Uterus (tissue), 4 donors: ENCODE results near the gene LEUTX. TPM values are rescaled to one million over a fixed set of nuclear protein-coding genes. Genes with fewer than 3 reads are reported as not detected.
"Not testable (repeated sequence)": the region's sequence is repeated elsewhere in the genome, so short reads cannot be mapped to it uniquely, and the experiment has no call there.

Experiments used
- DNase-seq, 2 donors: peaks; one replicate each; pipeline ENCODE4 v3.0.0-alpha.2; 2019 to 2020
- H3K27ac ChIP-seq, 2 donors: fragments of 200-600 bp; sonication (generic); 1 replicate in 1 of 2; 2 replicates in 1 of 2; pipeline ENCODE4 v1.5.1; 2016 to 2018
- H3K27me3 ChIP-seq, 2 donors: fragments of 200-600 bp; sonication (generic); one replicate each; pipeline ENCODE4 v1.5.1; 2018 to 2019; ENCODE audit warnings: control low read depth in 1 of 2
- H3K36me3 ChIP-seq, 2 donors: fragments of 200-600 bp; sonication (generic); one replicate each; pipeline ENCODE4 v1.5.1; 2019; ENCODE audit warnings: control low read depth in 1 of 2
- H3K4me1 ChIP-seq, 2 donors: fragments of 200-600 bp; sonication (generic); one replicate each; pipeline ENCODE4 v1.5.1; 2018 to 2019; ENCODE audit warnings: control low read depth in 1 of 2
- H3K4me3 ChIP-seq, 2 donors: fragments of 200-600 bp; sonication (generic); 1 replicate in 1 of 2; 2 replicates in 1 of 2; pipeline ENCODE4 v1.5.1; 2018 to 2019; ENCODE audit warnings: mild to moderate bottlenecking in 1 of 2
- H3K9me3 ChIP-seq, 2 donors: fragments of 200-600 bp; sonication (generic); one replicate each; pipeline ENCODE4 v1.5.1; 2019; ENCODE audit warnings: control low read depth in 1 of 2
- POLR2A ChIP-seq, 2 donors: fragments of 450-650 bp; IDR thresholded peaks; one replicate each; pipeline ENCODE4 v1.6.1; 2016; ENCODE audit warnings: antibody characterized with exemption in 2 of 2, mild to moderate bottlenecking in 1 of 2, moderate library complexity in 1 of 2
- intact Hi-C: fragments of 100-400 bp; cut with DNase I; formaldehyde crosslinking; loops from one replicate; pipeline ENCODE4 v1.15.1; 2023; ENCODE audit warnings: low total_unique reads
- total RNA-seq, 4 donors: library from RNA; depleted of rRNA in 3 of 4; stranded (reverse); fragments of >200 nt in 3 of 4; gene quantifications; one replicate each; pipeline versions ENCODE4 v1.1.0 to v1.2.4, GENCODE V29; 2014 to 2023
- TF ChIP-seq, protein P1 (sequence below), 4 experiments: fragments of 200-600 bp in 2 of 4; fragments of 450-650 bp in 2 of 4; sonication (generic) in 2 of 4; IDR thresholded peaks; one replicate each; pipeline ENCODE4 v1.5.1; 2016 to 2019; ENCODE audit warnings: antibody characterized with exemption in 4 of 4, mild to moderate bottlenecking in 2 of 4, moderate library complexity in 1 of 4
- donor health status: DM: yes; HTN: yes; CAD: no.

The LEUTX gene
- total RNA-seq, 4 donors from 2014 or later: not detected

GRCh38 chr19:39754544-39754943 lies 24.1 kb upstream of the LEUTX start:
- Histone ChIP-seq H3K27me3 (no peaks in the 10 kb centered on the region), H3K36me3 (no peaks in the 10 kb centered on the region), H3K4me1 (no peaks in the 10 kb centered on the region), H3K4me3 (no peak overlapping the region), H3K9me3 (no peaks in the 10 kb centered on the region), H3K27ac (no peak overlapping the region)
- intact Hi-C loops: no loop called here
- TF ChIP-seq POLR2A (IDR thresholded peaks at IDR 0.05): no peak
- TF ChIP-seq, protein P1, sequence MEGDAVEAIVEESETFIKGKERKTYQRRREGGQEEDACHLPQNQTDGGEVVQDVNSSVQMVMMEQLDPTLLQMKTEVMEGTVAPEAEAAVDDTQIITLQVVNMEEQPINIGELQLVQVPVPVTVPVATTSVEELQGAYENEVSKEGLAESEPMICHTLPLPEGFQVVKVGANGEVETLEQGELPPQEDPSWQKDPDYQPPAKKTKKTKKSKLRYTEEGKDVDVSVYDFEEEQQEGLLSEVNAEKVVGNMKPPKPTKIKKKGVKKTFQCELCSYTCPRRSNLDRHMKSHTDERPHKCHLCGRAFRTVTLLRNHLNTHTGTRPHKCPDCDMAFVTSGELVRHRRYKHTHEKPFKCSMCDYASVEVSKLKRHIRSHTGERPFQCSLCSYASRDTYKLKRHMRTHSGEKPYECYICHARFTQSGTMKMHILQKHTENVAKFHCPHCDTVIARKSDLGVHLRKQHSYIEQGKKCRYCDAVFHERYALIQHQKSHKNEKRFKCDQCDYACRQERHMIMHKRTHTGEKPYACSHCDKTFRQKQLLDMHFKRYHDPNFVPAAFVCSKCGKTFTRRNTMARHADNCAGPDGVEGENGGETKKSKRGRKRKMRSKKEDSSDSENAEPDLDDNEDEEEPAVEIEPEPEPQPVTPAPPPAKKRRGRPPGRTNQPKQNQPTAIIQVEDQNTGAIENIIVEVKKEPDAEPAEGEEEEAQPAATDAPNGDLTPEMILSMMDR (IDR thresholded peaks at IDR 0.05): no peak
- no peak for DNase-seq

DNA sequence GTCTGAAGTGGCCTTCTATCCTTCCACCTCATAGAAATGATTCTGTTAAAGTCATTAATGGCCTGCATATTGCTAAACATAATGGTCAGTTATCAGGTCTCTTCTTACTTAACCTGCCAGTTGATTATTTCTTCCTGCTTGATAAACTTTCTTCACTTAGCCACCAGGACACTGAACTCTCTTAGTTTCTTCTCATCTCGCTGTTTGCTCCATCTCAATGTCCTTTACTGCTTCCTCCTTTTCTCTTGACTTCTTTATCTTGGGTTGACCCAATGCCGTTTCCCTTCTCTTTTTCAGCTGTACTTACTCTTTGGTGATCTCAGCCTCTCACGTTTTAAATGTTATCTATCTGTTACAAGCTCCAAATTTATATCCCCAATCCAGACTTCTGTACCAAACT lies 23.7 kb upstream of the LEUTX start:
- H3K4me1 ChIP-seq: no peaks in the 10 kb centered on the region
- no peak for DNase-seq
- no peaks in the 10 kb centered on the region for H3K36me3 ChIP-seq
- no peaks in the 10 kb centered on the region for H3K9me3 ChIP-seq
- intact Hi-C loops: no loop called here
- no peak overlapping the region for H3K4me3 ChIP-seq
- no peak overlapping the region for H3K27ac ChIP-seq
- TF ChIP-seq, protein P1 (IDR thresholded peaks at IDR 0.05): no peak
- no peak for TF ChIP-seq POLR2A (IDR thresholded peaks at IDR 0.05)
- no peaks in the 10 kb centered on the region for H3K27me3 ChIP-seq

GRCh38 chr19:39759457-39760184 lies 19.0 kb upstream of the LEUTX start:
- Histone ChIP-seq H3K4me3 (no peak overlapping the region), H3K9me3 (no peaks in the 10 kb centered on the region), H3K27me3 (no peaks in the 10 kb centered on the region), H3K27ac (no peak overlapping the region), H3K4me1 (no peaks in the 10 kb centered on the region), H3K36me3 (no peaks in the 10 kb centered on the region)
- intact Hi-C loops: no loop called here
- DNase-seq: no peak
- no peak for TF ChIP-seq POLR2A (IDR thresholded peaks at IDR 0.05)
- TF ChIP-seq, protein P1 (IDR thresholded peaks at IDR 0.05): no peak

DNA sequence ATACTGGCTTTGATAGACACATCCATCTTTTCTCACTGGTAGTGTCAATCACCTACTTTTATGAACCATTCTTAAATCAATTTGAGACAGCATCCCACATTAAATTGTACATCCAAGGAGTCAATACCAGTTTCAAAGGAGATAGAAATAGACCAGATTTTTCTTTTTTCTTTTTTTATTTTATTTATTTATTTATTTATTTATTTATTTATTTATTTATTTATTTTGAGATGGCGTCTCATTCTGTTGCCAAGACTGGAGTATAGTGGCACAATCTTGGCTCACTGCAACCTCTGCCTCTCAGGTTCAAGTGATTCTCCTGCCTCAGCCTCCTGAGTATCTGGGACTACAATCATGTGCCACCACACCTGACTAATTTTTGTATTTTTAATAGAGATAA lies 16.8 kb upstream of the LEUTX start:
- intact Hi-C loops, H3K27me3 ChIP-seq: not testable (repeated sequence)

DNA sequence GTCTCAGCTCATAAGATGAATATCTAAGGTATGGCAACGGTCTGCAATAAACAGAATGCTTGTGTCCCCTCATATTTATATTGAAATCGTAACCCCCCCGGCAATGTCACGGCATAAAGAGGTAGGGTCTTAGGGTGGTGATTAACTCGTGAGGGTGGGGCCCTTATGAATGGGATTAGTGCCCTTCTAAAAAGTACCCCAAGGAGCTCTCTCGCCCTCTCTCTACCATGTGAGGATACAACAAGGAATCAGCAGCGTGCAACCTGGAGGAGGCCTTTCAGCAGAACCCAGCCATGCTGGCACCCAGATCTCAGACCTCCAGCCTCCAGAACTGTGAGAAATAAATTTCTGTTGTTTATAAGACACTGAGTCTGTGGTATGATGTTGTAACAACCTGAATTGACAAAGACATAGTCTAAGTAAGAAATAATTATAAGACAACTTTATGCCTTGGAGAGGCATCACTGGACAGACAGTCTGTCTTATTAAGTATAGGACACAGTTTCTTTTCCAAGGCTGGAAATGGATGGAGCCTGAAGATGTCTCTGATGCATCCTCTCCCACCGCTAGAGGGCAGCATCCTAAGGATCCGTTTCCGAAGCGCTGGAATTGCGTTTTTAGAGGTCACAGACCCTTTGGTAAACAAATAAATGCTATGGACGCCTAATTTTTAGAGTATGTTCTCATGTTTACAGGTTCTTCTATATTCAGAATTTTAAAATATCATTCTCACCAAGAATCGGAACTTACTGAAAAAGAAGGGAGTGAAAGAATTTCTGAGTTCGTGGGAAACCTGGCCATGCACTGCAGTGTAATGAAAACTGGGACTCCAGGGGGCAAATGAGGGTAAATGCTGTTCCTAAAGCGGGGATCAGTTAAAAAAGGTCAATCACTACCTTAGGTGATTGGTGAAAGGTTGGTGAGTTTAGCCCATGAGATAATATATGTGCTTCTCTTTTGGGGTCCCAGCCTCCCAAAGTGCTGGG lies 13.3 kb upstream of the LEUTX start:
- H3K36me3 ChIP-seq: no peaks in the 10 kb centered on the region
- H3K27me3 ChIP-seq: no peaks in the 10 kb centered on the region
- H3K9me3 ChIP-seq: no peaks in the 10 kb centered on the region
- TF ChIP-seq POLR2A (IDR thresholded peaks at IDR 0.05): no peak
- TF ChIP-seq, protein P1 (IDR thresholded peaks at IDR 0.05): peak; percentile 14 to 43 (median 38)
- DNase-seq: peak; percentile 17 to 18
- H3K27ac ChIP-seq: no peak overlapping the region
- no peak overlapping the region for H3K4me3 ChIP-seq
- no peaks in the 10 kb centered on the region for H3K4me1 ChIP-seq
- intact Hi-C loops: no loop called here

More for the DNA sequence above, 16.8 kb upstream of the LEUTX start:
- H3K9me3 ChIP-seq, H3K4me3 ChIP-seq, H3K27ac ChIP-seq, H3K4me1 ChIP-seq, H3K36me3 ChIP-seq, DNase-seq: not testable (repeated sequence)
